GM19397 (cell line): ENCODE measurements around the gene KDM4B.
"Not testable (repeated sequence)": the region's sequence is repeated elsewhere in the genome, so short reads cannot be mapped to it uniquely, and the experiment has no call there.

ENCODE experiments used
- ATAC-seq: cut with Tn5 transposase; IDR thresholded peaks from one replicate; pipeline ENCODE4 v1.9.1; 2021; ENCODE audit warnings: mild to moderate bottlenecking, moderate library complexity; ENCODE audit not compliant: unreplicated experiment

The KDM4B gene

GRCh38 chr19:5193192-5193591 lies 224.3 kb downstream of the KDM4B start:
- ATAC-seq = no peak

DNA sequence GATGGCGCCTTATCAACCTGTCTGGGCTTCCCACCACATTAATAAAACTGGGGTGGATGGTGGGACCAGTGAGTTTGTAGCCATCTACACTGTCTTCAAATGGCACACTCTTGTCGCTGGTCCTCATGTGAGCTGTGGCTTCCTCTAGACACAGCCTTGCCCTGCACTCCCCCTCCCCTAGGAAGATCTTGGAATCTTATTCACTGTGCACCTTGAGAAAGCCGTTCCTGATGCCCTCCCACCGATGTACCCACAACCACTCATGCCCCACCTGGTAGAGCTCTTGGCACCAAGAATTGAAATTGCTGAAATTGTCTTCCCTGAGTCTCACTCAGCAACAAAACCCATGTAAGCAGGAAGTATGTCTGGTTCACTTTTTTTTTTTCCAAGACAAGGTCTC lies 225.7 kb downstream of the KDM4B start:
- ATAC-seq = no peak

- not testable (repeated sequence) for ATAC-seq
These were observed 226.7 kb downstream of the KDM4B start for GRCh38 chr19:5195587-5195986.

DNA sequence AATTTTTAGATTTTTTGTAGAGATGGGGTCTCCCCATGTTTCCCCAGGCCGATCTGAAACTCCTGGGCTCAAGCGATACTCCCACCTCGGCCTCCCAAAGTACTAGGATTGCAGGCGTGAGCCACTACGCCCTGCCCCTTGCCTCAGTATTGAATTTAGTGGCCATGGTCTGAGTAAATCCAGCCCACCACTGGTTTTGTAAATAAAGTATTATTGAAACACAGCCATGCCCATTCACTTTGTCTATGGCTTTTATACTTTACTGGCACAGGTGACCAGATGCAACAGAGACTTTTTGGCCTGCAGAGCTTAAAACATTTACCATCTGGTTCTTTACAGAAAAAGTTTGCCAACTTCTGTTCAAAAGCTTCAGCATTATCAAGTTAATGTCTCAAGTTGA lies 227.9 kb downstream of the KDM4B start:
- no peak for ATAC-seq

DNA sequence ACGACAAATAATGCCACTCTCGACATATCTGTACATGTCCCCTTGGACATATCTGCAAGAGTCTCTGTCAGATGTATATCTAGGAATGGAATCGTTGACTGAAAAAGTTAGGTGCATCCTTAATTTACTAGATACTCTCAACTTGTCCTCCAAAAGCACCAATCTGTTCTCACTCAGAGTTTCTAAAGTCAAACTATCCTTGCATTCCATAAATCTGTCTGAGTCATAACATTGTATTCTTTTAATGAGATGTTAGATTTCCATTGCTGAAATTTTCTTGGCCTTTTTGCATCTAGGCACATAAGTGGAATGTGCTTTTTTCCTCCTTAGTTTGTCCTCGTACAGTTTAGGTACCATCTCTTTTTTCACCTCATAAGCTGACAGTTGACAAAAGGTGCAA lies 231.9 kb downstream of the KDM4B start:
- no peak for ATAC-seq

GRCh38 chr19:5202553-5202952 lies 233.6 kb downstream of the KDM4B start:
- no peak for ATAC-seq
